Fibroblast of upper back skin (primary cell): ENCODE results near the gene PCOLCE2.

ENCODE experiments used
- DNase-seq: peaks from one replicate; pipeline ENCODE4 v3.0.0-alpha.2; 2013

Gene PCOLCE2

DNA sequence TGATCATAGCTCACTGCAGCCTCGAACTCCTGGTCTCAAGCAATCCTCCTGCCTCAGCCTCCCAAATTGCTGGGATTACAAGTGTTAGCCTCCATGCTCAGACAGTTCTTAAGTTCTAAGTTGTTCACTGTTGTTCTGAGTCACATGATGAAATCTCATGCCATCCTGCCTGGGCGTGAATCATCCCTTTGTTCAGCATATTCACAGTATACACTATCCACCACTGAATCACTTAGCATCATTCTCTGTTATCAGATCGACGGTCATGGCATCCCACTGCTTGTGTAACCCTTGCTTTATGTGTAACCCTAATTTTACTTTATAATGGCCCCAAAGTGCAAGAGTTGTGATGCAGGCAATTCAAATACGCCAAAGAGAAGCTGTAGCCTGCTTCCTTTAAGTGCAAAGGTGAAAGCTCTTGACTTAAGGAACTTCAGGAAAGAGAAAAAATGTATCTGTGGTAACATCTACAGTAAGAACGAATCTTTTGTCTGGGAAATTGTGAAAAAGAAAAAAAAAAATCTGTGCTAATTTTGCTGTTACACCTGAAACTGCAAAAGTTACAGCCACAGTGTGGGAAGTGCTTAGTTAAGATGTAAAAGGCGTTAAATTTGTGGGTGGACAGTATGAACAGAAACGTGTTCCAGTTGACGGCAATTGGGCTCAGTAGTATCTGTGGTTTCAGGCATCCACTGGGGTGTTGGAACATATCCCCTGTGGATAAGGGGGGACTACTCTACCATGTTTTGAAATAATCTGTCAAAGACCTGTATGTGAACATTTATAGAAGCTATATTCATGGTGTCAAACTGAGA lies 80.6 kb downstream of the PCOLCE2 start:
- DNase-seq = peak; percentile 65

DNA sequence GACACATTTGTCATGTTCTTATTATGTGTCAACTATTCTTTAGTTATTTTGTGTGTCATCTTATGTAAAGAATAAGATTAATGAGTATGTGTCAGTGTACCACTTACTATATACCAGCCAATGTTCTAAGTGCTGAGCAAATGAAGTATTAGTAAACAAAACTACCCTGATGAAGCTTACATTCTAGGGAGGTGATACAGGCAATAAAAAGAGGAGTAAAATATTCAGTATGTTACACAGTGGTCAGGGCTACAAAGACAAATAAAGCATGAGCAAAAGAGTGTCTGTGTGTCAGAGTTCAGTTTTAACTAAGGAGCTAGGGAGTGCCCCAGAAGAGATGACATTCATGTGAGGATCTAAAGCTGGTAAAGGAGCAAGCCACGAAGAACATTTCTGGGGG lies 86.0 kb downstream of the PCOLCE2 start:
- no peak for DNase-seq

GRCh38 chr3:142801746-142802145 lies 87.1 kb downstream of the PCOLCE2 start:
- no peak for DNase-seq

DNA sequence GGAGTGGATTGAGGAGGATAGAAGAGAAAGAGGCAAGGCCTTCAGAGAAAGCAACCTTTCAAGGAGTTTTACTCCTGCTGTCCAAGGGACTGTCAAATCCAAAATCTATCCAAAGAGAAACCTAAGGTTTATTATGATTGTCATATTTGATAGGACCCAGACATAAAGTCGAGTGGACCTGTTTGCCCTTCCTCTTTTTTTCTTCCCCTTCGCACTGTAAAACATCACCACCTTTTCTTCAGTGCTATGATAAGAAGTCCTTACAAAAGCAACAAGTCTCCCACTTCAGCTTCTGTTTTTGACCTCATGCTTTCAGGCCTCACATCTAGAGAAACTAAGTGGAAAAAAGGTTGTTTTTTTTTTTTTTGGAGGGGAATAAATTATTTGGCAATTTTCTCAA lies 92.1 kb downstream of the PCOLCE2 start:
- DNase-seq = no peak

- DNase-seq = no peak
These were observed 93.6 kb downstream of the PCOLCE2 start for GRCh38 chr3:142795332-142795731.

GRCh38 chr3:142794508-142794907 lies 94.4 kb downstream of the PCOLCE2 start:
- DNase-seq = no peak

DNA sequence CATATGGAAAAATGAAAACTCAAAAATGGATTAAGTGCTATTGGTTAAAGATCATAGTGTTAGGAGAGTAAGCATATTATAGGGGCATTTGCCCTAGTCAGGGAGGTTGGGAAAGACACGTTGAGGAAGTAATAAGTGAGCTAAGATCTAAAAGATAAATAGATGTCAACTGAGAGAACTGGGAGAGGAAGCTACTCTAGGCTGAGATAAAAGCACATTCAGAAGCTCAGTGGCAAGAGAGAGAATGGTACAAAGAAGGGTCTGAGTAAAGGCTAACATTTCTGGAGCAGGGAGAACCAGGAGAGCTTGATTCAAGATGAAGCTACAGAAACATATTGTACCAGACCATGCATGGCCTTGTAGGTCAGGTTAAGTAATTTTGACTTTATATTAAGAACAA lies 101.2 kb downstream of the PCOLCE2 start:
- DNase-seq = no peak

GRCh38 chr3:142785996-142786395 lies 102.9 kb downstream of the PCOLCE2 start:
- DNase-seq = no peak

GRCh38 chr3:142784228-142784627 lies 104.7 kb downstream of the PCOLCE2 start:
- DNase-seq = no peak

DNA sequence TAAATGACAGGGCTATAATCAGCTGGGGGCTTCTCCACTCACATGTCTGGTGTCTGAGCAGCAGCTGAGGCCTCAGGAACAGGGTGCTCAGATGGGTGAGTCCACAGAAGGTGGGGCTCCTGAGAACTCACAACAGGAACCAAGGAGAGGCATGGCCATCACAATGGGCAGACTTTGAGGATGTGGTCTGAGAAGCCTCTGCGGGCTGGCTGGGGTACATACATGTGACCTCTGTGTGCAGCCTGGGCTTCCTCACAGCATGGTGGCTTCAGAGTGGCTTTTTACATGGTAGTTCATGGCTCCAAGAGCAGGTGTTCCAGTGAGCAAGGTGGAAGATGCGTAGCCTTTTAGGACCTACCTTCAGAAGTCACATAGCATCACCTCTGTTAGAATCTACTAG lies 106.3 kb downstream of the PCOLCE2 start:
- no peak for DNase-seq

DNA sequence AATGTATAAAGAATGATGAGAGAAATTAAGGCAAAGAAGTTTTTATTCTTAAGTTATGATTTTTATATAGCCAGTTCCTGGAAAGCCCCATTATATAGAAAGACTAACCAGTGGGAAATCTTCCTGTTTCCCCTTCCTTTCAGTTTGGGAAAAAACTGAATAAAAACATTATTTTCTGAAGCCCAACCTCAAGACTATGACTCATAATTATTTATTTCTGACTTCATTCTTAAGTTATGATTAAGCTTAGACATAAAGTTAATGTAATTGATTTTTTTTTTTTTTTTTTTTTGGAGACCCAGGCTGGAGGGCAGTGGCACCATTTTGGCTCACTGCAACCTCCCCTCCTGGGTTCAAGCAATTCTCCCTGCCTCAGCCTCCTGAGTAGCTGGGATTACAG lies 109.3 kb downstream of the PCOLCE2 start:
- no peak for DNase-seq

- no peak for DNase-seq
These were observed 110.3 kb downstream of the PCOLCE2 start for GRCh38 chr3:142778541-142778940.

DNA sequence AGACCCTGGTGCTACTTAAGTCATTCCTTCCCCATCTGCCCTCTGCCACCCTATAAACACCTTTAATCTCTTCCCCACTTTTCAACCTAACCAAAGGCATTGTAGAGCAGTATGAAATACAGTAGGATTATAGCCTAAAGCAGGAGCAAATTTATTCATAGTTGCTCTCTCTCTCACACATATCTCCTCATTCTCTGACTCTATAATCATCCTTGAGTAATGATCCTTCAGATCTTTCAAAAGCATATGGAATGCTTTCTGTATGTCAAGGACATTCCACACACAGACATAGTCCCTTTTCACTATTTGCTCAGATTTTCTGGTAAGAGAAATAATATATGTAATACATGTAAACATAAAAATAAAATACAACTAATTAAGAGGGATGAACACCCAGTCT lies 111.0 kb downstream of the PCOLCE2 start:
- no peak for DNase-seq

- DNase-seq = no peak
These were observed 120.5 kb downstream of the PCOLCE2 start for GRCh38 chr3:142768338-142768737.
